ENCODE measurements around the gene LRRC23.

- TF ChIP-seq CTCF (IDR thresholded peaks at IDR 0.05) (no peak), POLR2A (IDR thresholded peaks at IDR 0.05) (no peak)
Observed at GRCh38 chr12:6957151-6957701, 52.6 kb downstream of the LRRC23 start.
